Mesendoderm (in vitro differentiated cells): ENCODE results near the gene CAPN1. TPM values are rescaled to one million over a fixed set of nuclear protein-coding genes. Genes with fewer than 3 reads are reported as not detected.

Source experiments
- DNase-seq: peaks from one replicate; pipeline ENCODE4 v3.0.0; 2013
- H2AK5ac ChIP-seq: 2 replicates; pipeline ENCODE4 v1.6.1; 2013; ENCODE audit warnings: low read length, inconsistent platforms
- H2BK120ac ChIP-seq: 2 replicates; pipeline ENCODE4 v1.6.1; 2013; ENCODE audit warnings: low read depth, mild to moderate bottlenecking, low read length, moderate library complexity, mixed read lengths
- H2BK15ac ChIP-seq: replicated peaks from 2 replicates; pipeline ENCODE4 v1.6.1; 2013; ENCODE audit warnings: low read depth, mild to moderate bottlenecking, moderate library complexity
- H2BK5ac ChIP-seq: 2 replicates; pipeline ENCODE4 v1.6.1; 2013; ENCODE audit warnings: low read length, inconsistent platforms
- H3K18ac ChIP-seq: 2 replicates; pipeline ENCODE4 v1.6.1; 2013; ENCODE audit warnings: mild to moderate bottlenecking, low read length, mixed read lengths
- H3K23ac ChIP-seq: one replicate; pipeline ENCODE4 v1.6.1; 2013; ENCODE audit warnings: low read length
- H3K27ac ChIP-seq: 2 replicates; pipeline ENCODE4 v1.5.1; 2013; ENCODE audit warnings: low read depth, mild to moderate bottlenecking, inconsistent platforms, low read length, moderate library complexity
- H3K27me3 ChIP-seq: 2 replicates; pipeline ENCODE4 v1.6.1; 2013; ENCODE audit warnings: low read length, control low read depth, mild to moderate bottlenecking, inconsistent platforms; ENCODE audit not compliant: insufficient read depth, poor library complexity
- H3K36me3 ChIP-seq: 2 replicates; pipeline ENCODE4 v1.6.1; 2013; ENCODE audit warnings: low read length, inconsistent platforms; ENCODE audit not compliant: control insufficient read depth, insufficient read depth
- H3K4ac ChIP-seq: one replicate; pipeline ENCODE4 v1.6.1; 2013; ENCODE audit warnings: low read depth, mild to moderate bottlenecking, low read length, moderate library complexity
- H3K4me1 ChIP-seq: 2 replicates; pipeline ENCODE4 v1.6.1; 2013; ENCODE audit warnings: low read depth, low read length, inconsistent platforms; ENCODE audit not compliant: control insufficient read depth
- H3K4me2 ChIP-seq: 2 replicates; pipeline ENCODE4 v1.6.1; 2013; ENCODE audit warnings: low read length
- H3K4me3 ChIP-seq: 2 replicates; pipeline ENCODE4 v1.5.1; 2013; ENCODE audit warnings: mild to moderate bottlenecking, low read length
- H3K56ac ChIP-seq: one replicate; pipeline ENCODE4 v1.6.1; 2013; ENCODE audit warnings: low read length
- H3K79me1 ChIP-seq: 2 replicates; pipeline ENCODE4 v1.6.1; 2013; ENCODE audit warnings: low read length, inconsistent platforms
- H3K79me2 ChIP-seq: 2 replicates; pipeline ENCODE4 v1.6.1; 2013; ENCODE audit warnings: mild to moderate bottlenecking, low read length; ENCODE audit not compliant: control insufficient read depth, insufficient read depth
- H3K9ac ChIP-seq: 2 replicates; pipeline ENCODE4 v1.6.1; 2013; ENCODE audit warnings: low read length, inconsistent platforms
- H4K5ac ChIP-seq: one replicate; pipeline ENCODE4 v1.6.1; 2013; ENCODE audit warnings: low read length
- H4K8ac ChIP-seq: one replicate; pipeline ENCODE4 v1.6.1; 2013; ENCODE audit warnings: low read depth, mild to moderate bottlenecking, control low read depth, low read length, moderate library complexity
- WGBS: extraction: QIAGEN DNeasy Blood & Tissue Kit; methylation state at CpG from one replicate; pipeline ENCODE4 v1.1.7; 2013; ENCODE audit warnings: low lambda C conversion rate, missing lambda C conversion rate; ENCODE audit not compliant: insufficient coverage; ENCODE audit errors: extremely low coverage; 5-methylcytosine and 5-hydroxymethylcytosine counted together
- polyA plus RNA-seq, 2 experiments: library from polyadenylated mRNA; stranded (reverse); fragments of 200-250 nt; gene quantifications; one replicate each; pipeline ENCODE4 v1.2.3, GENCODE V29; 2013

Gene CAPN1
- polyA plus RNA-seq (2013, experiment 1 of 2) = 90.4 TPM
- polyA plus RNA-seq (2013, experiment 2 of 2) = 93.1 TPM

DNA sequence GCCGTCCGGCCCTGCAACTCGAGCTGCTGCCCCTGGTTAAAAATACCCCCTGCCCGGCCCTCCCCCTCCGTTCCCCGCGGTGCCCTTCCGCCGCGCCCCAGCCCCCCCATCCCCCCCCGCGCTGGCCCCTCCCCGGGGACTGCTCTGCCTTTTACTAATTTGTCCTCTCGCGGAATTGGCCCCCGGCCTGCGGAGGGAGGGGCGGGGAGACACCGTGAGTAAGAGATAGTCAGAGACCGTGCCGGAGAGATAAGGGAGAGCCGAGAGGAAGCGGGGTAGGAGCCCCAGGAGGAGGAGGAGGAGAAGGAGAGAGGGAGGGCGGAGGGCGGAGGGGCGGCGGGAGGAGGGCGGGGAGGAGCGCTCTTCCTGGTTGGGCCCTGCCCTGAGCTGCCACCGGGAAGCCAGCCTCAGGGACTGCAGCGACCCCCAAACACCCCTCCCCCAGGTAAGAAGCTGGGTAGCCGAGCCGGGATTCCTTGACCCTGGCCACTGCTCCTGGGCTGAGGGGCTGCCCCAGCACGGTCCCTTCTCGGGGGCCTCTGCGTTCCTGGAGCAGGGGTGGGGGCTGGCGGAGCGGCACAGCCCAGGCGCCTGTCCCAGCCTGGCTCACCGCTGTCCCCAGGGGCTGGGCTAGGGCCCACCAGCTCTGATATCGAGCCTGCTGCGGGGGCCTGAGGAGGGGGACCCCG, at the start of gene CAPN1:
TSS of gene CAPN1 (plus strand) at position 360 of the 689 bp plus-strand sequence. CDS start 774 bp downstream, outside the sequence.
- Histone ChIP-seq H3K9ac (peak within 1 kb of the TSS; percentile 76), H3K27ac (peak within 1 kb of the TSS; percentile 94), H3K79me1 (peaks cover 16% of the 10 kb centered on the region), H3K56ac (peak within 1 kb of the TSS; percentile 87), H2AK5ac (peak within 1 kb of the TSS; percentile 94), H2BK15ac (peak within 1 kb of the TSS; percentile 66), H3K36me3 (peaks cover 4% of the 10 kb centered on the region), H3K27me3 (no peaks in the 10 kb centered on the region), H2BK5ac (peak within 1 kb of the TSS; percentile 47), H3K4me2 (peak within 1 kb of the TSS; percentile 56), H3K18ac (peak within 1 kb of the TSS; percentile 98), H4K8ac (no peak within 1 kb of the TSS), H3K79me2 (peaks cover 4% of the 10 kb centered on the region), H3K4me3 (peak within 1 kb of the TSS; percentile 34), H3K23ac (peak within 1 kb of the TSS; percentile 59), H3K4me1 (peaks cover 11% of the 10 kb centered on the region), H3K4ac (peak within 1 kb of the TSS; percentile 99), H4K5ac (no peak within 1 kb of the TSS), H2BK120ac (peak within 1 kb of the TSS; percentile 86)
- no CpG with 5 or more reads among the region's 43 CpGs for WGBS
- DNase-seq = peak; percentile 96

DNA sequence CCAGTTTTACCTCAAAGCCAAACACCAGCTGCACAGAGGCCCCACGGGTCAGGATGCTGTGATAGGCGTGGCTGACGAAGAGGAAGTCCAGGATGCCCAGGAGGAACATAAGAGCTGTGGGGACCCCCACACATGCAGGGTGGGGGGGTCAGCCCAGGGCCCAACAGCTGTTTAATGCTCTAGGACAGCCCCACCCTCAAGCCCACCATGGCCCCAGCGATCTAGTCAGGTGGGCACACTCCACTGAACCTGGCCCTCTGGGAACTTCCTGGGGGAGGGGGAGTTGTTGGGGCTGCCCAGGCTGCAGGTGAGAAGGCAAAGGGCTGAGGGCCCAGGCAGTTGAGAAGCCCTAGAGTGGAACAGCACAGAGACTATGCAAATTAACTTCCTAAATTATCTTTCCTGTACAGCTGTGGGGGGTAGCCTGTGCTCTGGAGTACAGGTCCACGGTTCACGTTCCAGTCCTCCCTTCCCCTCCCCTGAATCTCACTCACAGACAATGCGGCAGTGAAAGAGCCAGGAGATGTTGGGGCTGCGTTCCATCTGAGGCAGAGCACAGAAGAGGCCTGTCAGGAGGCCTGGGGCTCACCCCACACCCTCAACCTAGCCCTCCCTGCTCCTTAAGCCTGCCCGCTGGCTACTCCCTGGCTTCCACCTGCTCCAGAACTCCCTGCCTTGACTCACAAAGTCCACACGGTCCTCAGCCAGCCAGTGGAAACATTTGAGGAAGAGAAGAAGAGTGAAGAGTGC, 49.3 kb upstream of the CAPN1 start:
- no peak overlapping the region for H2BK5ac ChIP-seq
- no peak overlapping the region for H2BK15ac ChIP-seq
- H3K36me3 ChIP-seq = peaks cover 2% of the 10 kb centered on the region
- no peak overlapping the region for H3K23ac ChIP-seq
- no peak overlapping the region for H3K4me3 ChIP-seq
- WGBS = no CpG with 5 or more reads among the region's 10 CpGs
- no peak overlapping the region for H3K56ac ChIP-seq
- H3K9ac ChIP-seq = no peak overlapping the region
- no peak overlapping the region for H4K5ac ChIP-seq
- H3K4ac ChIP-seq = no peak overlapping the region
- H3K27ac ChIP-seq = no peak overlapping the region
- no peak overlapping the region for H3K18ac ChIP-seq
- H2AK5ac ChIP-seq = no peak overlapping the region
- H3K4me2 ChIP-seq = no peak overlapping the region
- DNase-seq = no peak
- H3K27me3 ChIP-seq = no peaks in the 10 kb centered on the region
- no peak overlapping the region for H4K8ac ChIP-seq
- H3K79me2 ChIP-seq = peaks cover 13% of the 10 kb centered on the region
- H2BK120ac ChIP-seq = no peak overlapping the region
- H3K4me1 ChIP-seq = peaks cover 2% of the 10 kb centered on the region
- H3K79me1 ChIP-seq = peaks cover 16% of the 10 kb centered on the region

DNA sequence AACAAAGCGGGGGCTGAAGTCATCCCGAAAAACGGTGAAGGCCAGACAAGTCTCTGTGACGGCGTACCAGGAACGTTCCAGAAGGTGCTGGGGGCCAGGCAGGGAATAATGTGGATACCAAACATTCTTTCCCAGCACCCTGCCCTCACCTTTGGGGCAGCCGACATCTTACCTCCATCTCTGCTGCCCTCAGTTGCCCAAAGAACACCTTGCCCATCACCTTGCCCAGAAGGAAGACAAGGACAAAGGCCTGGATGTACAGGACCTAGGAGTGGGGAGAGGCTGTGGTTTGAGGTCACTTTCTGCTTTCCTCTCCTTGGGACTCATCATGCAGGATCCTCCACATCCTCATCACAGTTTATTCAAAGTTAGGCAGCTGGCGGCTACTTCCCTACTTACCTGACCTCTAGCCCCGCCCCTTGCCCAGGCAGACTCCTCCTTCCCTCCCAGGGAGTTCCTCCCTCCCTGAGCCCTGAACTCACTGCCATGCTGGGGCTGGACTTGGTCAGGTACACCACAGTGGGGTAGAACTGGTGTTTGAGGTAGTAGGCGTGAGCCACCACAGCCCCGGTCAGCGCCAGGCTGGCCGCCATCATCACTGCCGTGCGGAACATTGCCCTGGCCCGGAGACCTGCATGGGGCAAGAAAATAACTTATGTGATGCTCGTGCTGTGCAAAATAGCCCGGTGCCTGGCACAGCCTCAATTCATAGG, 48.6 kb upstream of the CAPN1 start:
- Histone ChIP-seq H4K8ac (no peak overlapping the region), H3K23ac (no peak overlapping the region), H3K27me3 (no peaks in the 10 kb centered on the region), H2BK120ac (no peak overlapping the region), H3K79me2 (peaks cover 13% of the 10 kb centered on the region), H3K4me3 (peak overlapping the region; percentile 83), H4K5ac (no peak overlapping the region), H3K18ac (no peak overlapping the region), H3K4me2 (peak overlapping the region; percentile 84), H3K4ac (no peak overlapping the region), H2AK5ac (peak overlapping the region; percentile 78), H3K56ac (peak overlapping the region; percentile 91), H3K9ac (peak overlapping the region; percentile 87), H3K36me3 (peaks cover 2% of the 10 kb centered on the region), H3K79me1 (peaks cover 16% of the 10 kb centered on the region), H2BK15ac (no peak overlapping the region), H3K27ac (no peak overlapping the region), H3K4me1 (peaks cover 2% of the 10 kb centered on the region), H2BK5ac (no peak overlapping the region)
- WGBS = no CpG with 5 or more reads among the region's 18 CpGs
- peak; percentile 77 for DNase-seq

DNA sequence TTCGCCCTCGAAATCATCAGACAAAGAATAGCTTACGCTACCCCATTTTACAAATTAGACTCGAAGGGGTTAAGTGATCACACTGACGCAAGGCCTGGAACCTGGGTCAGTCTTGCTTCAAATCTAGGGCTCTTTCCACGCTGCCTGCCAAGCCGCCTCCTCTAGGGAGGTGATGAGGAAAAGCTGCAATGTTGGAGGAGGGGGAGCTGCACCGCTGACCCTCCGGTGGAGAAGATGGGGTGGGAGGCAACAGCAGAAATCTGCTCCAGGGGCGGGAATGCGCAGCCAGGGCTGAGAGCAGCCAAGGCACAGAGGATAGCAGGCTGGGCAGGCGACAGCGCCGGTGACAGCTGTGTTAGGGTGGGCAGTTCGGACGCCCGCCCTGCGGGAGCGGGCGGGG, 48.0 kb upstream of the CAPN1 start:
- Histone ChIP-seq H4K5ac (no peak overlapping the region), H2BK120ac (no peak overlapping the region), H3K4me1 (peaks cover 2% of the 10 kb centered on the region), H2BK5ac (no peak overlapping the region), H3K18ac (no peak overlapping the region), H3K23ac (peak overlapping the region; percentile 1), H2BK15ac (no peak overlapping the region), H3K4me3 (peak overlapping the region; percentile 83), H3K27ac (no peak overlapping the region), H3K56ac (peak overlapping the region; percentile 91), H4K8ac (no peak overlapping the region), H3K9ac (peak overlapping the region; percentile 87), H3K27me3 (no peaks in the 10 kb centered on the region), H3K79me1 (peaks cover 16% of the 10 kb centered on the region), H3K36me3 (peaks cover 2% of the 10 kb centered on the region), H3K79me2 (peaks cover 13% of the 10 kb centered on the region), H3K4me2 (peak overlapping the region; percentile 84), H2AK5ac (no peak overlapping the region), H3K4ac (no peak overlapping the region)
- DNase-seq = no peak
- WGBS = no CpG with 5 or more reads among the region's 20 CpGs

DNA sequence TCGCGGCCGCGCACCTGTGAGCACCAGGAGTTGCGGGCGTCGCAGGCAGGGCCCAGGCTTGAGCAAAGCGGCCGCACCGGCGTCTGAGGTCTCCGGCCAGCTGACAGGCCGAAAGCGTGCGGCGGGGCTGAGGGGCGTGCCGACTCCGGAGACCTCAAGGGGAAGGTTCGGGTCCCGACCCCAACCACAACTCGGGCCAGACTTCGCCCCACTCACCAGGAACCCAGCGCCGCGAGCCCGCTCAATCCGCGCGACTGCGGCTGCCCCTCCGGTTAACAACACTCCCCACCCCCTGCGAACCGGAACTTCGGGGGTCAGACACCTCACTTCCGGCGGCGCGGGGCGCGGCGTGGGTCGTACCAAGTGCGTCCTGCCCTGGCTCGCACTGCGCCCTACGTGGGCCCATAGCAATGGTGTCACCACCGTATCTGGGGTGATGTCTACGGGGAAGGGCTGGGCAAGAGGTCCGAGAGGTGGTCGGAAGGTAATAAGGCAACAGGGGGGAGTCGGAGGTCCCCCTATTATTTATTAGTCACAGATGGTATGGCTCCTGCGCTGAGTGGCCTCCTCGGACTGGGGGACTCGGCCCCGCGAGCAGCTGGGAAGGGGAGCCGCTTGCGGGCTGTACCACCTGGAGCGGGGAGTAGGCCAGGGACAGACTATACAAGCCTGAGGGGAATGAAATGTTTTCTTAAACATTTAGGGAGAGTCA, 47.3 kb upstream of the CAPN1 start, which contains the start of gene SYVN1:
TSS of gene SYVN1 (minus strand) at position 280 of the 712 bp plus-strand sequence. CDS start 918 bp downstream, outside the sequence.
- no CpG with 5 or more reads among the region's 60 CpGs for WGBS
- Histone ChIP-seq H3K27ac (peak within 1 kb of the TSS; percentile 10), H3K27me3 (no peaks in the 10 kb centered on the region), H3K79me1 (peaks cover 16% of the 10 kb centered on the region), H2BK15ac (no peak within 1 kb of the TSS), H2AK5ac (no peak within 1 kb of the TSS), H3K18ac (peak within 1 kb of the TSS; percentile 19), H3K56ac (peak within 1 kb of the TSS; percentile 91), H3K79me2 (peaks cover 13% of the 10 kb centered on the region), H4K8ac (no peak within 1 kb of the TSS), H3K9ac (peak within 1 kb of the TSS; percentile 87), H3K4ac (no peak within 1 kb of the TSS), H3K4me1 (peaks cover 2% of the 10 kb centered on the region), H3K4me2 (peak within 1 kb of the TSS; percentile 84), H3K36me3 (peaks cover 2% of the 10 kb centered on the region), H2BK120ac (no peak within 1 kb of the TSS), H2BK5ac (peak within 1 kb of the TSS; percentile 80), H4K5ac (no peak within 1 kb of the TSS), H3K4me3 (peak within 1 kb of the TSS; percentile 83), H3K23ac (peak within 1 kb of the TSS; percentile 1)
- peak; percentile 91 for DNase-seq
